WTC11 (cell line): ENCODE measurements around the gene METTL4. TPM values are rescaled to one million over a fixed set of nuclear protein-coding genes. Genes with fewer than 3 reads are reported as not detected.
"Not testable (repeated sequence)": the region's sequence is repeated elsewhere in the genome, so short reads cannot be mapped to it uniquely, and the experiment has no call there.

Source experiments
- ATAC-seq: fragments of 200-7000 bp; cut with Tn5 transposase; 2 replicates; pipeline ENCODE4 v1.10.0; 2021; ENCODE audit warnings: mild to moderate bottlenecking, moderate library complexity
- CTCF ChIA-PET: fragments of 300-600 bp; sonication (Branson Sonifier 250); formaldehyde crosslinking; loops from one replicate; lab custom pipeline; 2021; ENCODE audit warnings: antibody characterized with exemption; lab: Charles Lee
- POLR2A ChIA-PET: fragments of 350-600 bp; sonication (Branson Sonifier 250); formaldehyde crosslinking; loops from one replicate; lab custom pipeline; 2021; ENCODE audit warnings: antibody characterized with exemption; lab: Charles Lee
- DNase-seq: peaks from one replicate; pipeline ENCODE4 v3.0.0; 2021; ENCODE audit warnings: low spot score
- H3K27ac Mint-ChIP-seq: 2 replicates; pipeline ENCODE4 v1.8.0; 2021; ENCODE audit warnings: mixed read lengths
- H3K27me3 Mint-ChIP-seq: 2 replicates; pipeline ENCODE4 v1.8.0; 2021; ENCODE audit warnings: low read depth, mild to moderate bottlenecking, moderate library complexity, mixed read lengths
- H3K36me3 Mint-ChIP-seq: 2 replicates; pipeline ENCODE4 v1.8.0; 2021; ENCODE audit warnings: mixed read lengths
- H3K4me1 Mint-ChIP-seq: 2 replicates; pipeline ENCODE4 v1.8.0; 2022; ENCODE audit warnings: mixed read lengths
- H3K4me3 Mint-ChIP-seq: 2 replicates; pipeline ENCODE4 v1.8.0; 2021; ENCODE audit warnings: mild to moderate bottlenecking, moderate library complexity, mixed read lengths
- H3K9me3 Mint-ChIP-seq: 2 replicates; pipeline ENCODE4 v1.8.0; 2021; ENCODE audit warnings: mixed read lengths
- CBFB ChIP-seq: sonication (generic); formaldehyde crosslinking; IDR thresholded peaks from 2 replicates; pipeline ENCODE4 v1.8.1; 2022; ENCODE audit warnings: mild to moderate bottlenecking, low read depth, missing genetic modification reagents
- JUN ChIP-seq: sonication (generic); formaldehyde crosslinking; IDR thresholded peaks from 2 replicates; pipeline ENCODE4 v1.8.0; 2023; ENCODE audit warnings: mild to moderate bottlenecking, missing genetic modification reagents
- KAT7 ChIP-seq: sonication (generic); formaldehyde crosslinking; IDR thresholded peaks from 2 replicates; pipeline ENCODE4 v1.8.1; 2023; ENCODE audit warnings: missing genetic modification reagents, mild to moderate bottlenecking, borderline replicate concordance
- OVOL2 ChIP-seq: fragments of 250-450 bp; sonication (Bioruptor Pico); IDR thresholded peaks from 2 replicates; pipeline ENCODE4 v1.9.0; 2021; ENCODE audit warnings: mild to moderate bottlenecking, borderline replicate concordance
- RORB ChIP-seq: fragments of 250-450 bp; sonication (Bioruptor Pico); IDR thresholded peaks from 2 replicates; pipeline ENCODE4 v1.9.0; 2021; ENCODE audit warnings: mild to moderate bottlenecking
- SMAD3 ChIP-seq: sonication (generic); formaldehyde crosslinking; IDR thresholded peaks from 2 replicates; pipeline ENCODE4 v1.8.0; 2022; ENCODE audit warnings: missing genetic modification reagents, mild to moderate bottlenecking, borderline replicate concordance
- SP1 ChIP-seq: sonication (generic); formaldehyde crosslinking; conservative IDR thresholded peaks from 2 replicates; pipeline ENCODE4 v1.8.1; 2022; ENCODE audit warnings: missing genetic modification reagents
- total RNA-seq: library from RNA; stranded (reverse); gene quantifications from 3 replicates; pipeline ENCODE4 v1.2.3, GENCODE V29; 2021
- TF ChIP-seq, protein P1 (sequence below): sonication (generic); formaldehyde crosslinking; IDR thresholded peaks from 2 replicates; pipeline ENCODE4 v1.8.1; 2022; ENCODE audit warnings: low read depth, missing genetic modification reagents, borderline replicate concordance
- TF ChIP-seq, protein P2 (sequence below): sonication (generic); formaldehyde crosslinking; IDR thresholded peaks from 2 replicates; pipeline ENCODE4 v1.8.0; 2022; ENCODE audit warnings: mild to moderate bottlenecking, missing genetic modification reagents
- TF ChIP-seq, protein P3 (sequence below): sonication (generic); formaldehyde crosslinking; IDR thresholded peaks from 2 replicates; pipeline ENCODE4 v1.8.1; 2022; ENCODE audit warnings: low read depth, mild to moderate bottlenecking, moderate library complexity, missing genetic modification reagents, borderline replicate concordance
- TF ChIP-seq, protein P4 (sequence below): fragments of 250-450 bp; sonication (Bioruptor Pico); IDR thresholded peaks from 2 replicates; pipeline ENCODE4 v1.9.0; 2021; ENCODE audit warnings: mild to moderate bottlenecking
- TF ChIP-seq, protein P5 (sequence below): sonication (generic); formaldehyde crosslinking; IDR thresholded peaks from 2 replicates; pipeline ENCODE4 v1.8.1; 2022; ENCODE audit warnings: mild to moderate bottlenecking, moderate library complexity, missing genetic modification reagents

The METTL4 gene
- total RNA-seq, 1 experiment from 2014 or later: 9.8 TPM

DNA sequence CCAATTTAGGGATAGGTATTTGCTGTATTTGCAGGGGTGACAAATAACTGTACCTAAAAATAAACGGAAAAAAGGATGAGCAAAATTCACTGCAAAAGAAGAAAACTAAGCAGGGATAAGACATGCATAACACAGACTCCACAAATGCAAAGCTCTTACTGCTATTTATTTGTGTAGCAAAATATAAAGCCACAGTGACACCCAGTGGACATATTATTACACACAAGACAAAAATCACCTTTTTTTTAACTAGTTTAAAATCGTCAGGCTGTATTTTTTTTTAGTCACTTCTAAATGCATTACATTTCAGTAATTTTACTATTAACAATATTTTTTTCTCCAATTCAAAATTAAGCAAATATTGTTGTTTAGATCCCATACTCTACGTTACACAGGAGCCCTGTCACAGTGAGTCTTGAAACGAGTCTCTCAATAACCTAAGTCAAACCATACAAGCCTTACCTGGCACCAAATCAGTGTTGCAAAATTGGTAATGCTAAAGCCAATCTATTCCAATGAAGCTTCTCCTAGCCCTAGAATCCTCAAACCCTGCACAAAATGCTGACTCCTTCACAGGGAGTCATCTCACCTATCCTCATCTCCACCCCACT lies 23.7 kb downstream of the METTL4 start:
- Mint-ChIP-seq H3K9me3 (peaks cover 5% of the 10 kb centered on the region; the same call in 1 of the 2 replicates), H3K27me3 (no peaks in the 10 kb centered on the region), H3K36me3 (peaks cover 14% of the 10 kb centered on the region), H3K4me3 (no peak overlapping the region), H3K27ac (no peak overlapping the region), H3K4me1 (no peaks in the 10 kb centered on the region)
- TF ChIP-seq JUN (CRISPR knock-in tag) (no peak), CBFB (no peak)
- CTCF ChIA-PET: interaction anchor here (1.0 to 2.3 kb wide), 6 partner anchors 13 to 443 kb away, joined by 3 to 7 read pairs (median 4); no protein-coding TSS in a partner anchor
- ATAC-seq (no peak), DNase-seq (no peak)
- POLR2A ChIA-PET: no interaction called here

- peaks cover 2% of the 10 kb centered on the region; the same call in 1 of the 2 replicates for H3K36me3 Mint-ChIP-seq
- no peaks in the 10 kb centered on the region for H3K9me3 Mint-ChIP-seq
- ATAC-seq: no peak
- no peak overlapping the region for H3K27ac Mint-ChIP-seq
- peaks cover 5% of the 10 kb centered on the region for H3K4me1 Mint-ChIP-seq
- no peak for TF ChIP-seq OVOL2
- TF ChIP-seq, protein P1, sequence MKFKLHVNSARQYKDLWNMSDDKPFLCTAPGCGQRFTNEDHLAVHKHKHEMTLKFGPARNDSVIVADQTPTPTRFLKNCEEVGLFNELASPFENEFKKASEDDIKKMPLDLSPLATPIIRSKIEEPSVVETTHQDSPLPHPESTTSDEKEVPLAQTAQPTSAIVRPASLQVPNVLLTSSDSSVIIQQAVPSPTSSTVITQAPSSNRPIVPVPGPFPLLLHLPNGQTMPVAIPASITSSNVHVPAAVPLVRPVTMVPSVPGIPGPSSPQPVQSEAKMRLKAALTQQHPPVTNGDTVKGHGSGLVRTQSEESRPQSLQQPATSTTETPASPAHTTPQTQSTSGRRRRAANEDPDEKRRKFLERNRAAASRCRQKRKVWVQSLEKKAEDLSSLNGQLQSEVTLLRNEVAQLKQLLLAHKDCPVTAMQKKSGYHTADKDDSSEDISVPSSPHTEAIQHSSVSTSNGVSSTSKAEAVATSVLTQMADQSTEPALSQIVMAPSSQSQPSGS (CRISPR knock-in tag): no peak
- TF ChIP-seq, protein P2, sequence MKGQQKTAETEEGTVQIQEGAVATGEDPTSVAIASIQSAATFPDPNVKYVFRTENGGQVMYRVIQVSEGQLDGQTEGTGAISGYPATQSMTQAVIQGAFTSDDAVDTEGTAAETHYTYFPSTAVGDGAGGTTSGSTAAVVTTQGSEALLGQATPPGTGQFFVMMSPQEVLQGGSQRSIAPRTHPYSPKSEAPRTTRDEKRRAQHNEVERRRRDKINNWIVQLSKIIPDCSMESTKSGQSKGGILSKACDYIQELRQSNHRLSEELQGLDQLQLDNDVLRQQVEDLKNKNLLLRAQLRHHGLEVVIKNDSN (CRISPR knock-in tag): no peak
- TF ChIP-seq KAT7 (CRISPR knock-in tag): no peak
- TF ChIP-seq RORB (CRISPR knock-in tag): no peak
- no peak for TF ChIP-seq SP1 (CRISPR knock-in tag)
- no peak for TF ChIP-seq SMAD3
- TF ChIP-seq, protein P3, sequence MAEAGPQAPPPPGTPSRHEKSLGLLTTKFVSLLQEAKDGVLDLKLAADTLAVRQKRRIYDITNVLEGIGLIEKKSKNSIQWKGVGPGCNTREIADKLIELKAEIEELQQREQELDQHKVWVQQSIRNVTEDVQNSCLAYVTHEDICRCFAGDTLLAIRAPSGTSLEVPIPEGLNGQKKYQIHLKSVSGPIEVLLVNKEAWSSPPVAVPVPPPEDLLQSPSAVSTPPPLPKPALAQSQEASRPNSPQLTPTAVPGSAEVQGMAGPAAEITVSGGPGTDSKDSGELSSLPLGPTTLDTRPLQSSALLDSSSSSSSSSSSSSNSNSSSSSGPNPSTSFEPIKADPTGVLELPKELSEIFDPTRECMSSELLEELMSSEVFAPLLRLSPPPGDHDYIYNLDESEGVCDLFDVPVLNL: no peak
- TF ChIP-seq, protein P4, sequence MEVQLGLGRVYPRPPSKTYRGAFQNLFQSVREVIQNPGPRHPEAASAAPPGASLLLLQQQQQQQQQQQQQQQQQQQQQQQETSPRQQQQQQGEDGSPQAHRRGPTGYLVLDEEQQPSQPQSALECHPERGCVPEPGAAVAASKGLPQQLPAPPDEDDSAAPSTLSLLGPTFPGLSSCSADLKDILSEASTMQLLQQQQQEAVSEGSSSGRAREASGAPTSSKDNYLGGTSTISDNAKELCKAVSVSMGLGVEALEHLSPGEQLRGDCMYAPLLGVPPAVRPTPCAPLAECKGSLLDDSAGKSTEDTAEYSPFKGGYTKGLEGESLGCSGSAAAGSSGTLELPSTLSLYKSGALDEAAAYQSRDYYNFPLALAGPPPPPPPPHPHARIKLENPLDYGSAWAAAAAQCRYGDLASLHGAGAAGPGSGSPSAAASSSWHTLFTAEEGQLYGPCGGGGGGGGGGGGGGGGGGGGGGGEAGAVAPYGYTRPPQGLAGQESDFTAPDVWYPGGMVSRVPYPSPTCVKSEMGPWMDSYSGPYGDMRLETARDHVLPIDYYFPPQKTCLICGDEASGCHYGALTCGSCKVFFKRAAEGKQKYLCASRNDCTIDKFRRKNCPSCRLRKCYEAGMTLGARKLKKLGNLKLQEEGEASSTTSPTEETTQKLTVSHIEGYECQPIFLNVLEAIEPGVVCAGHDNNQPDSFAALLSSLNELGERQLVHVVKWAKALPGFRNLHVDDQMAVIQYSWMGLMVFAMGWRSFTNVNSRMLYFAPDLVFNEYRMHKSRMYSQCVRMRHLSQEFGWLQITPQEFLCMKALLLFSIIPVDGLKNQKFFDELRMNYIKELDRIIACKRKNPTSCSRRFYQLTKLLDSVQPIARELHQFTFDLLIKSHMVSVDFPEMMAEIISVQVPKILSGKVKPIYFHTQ (CRISPR knock-in tag): no peak
- TF ChIP-seq, protein P5, sequence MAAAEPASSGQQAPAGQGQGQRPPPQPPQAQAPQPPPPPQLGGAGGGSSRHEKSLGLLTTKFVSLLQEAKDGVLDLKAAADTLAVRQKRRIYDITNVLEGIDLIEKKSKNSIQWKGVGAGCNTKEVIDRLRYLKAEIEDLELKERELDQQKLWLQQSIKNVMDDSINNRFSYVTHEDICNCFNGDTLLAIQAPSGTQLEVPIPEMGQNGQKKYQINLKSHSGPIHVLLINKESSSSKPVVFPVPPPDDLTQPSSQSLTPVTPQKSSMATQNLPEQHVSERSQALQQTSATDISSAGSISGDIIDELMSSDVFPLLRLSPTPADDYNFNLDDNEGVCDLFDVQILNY: no peak
- TF ChIP-seq, all 79 proteins: peak for 0
- ChIA-PET CTCF (no interaction called here), POLR2A (no interaction called here)
- DNase-seq: no peak
- Mint-ChIP-seq H3K4me3 (no peak overlapping the region), H3K27me3 (no peaks in the 10 kb centered on the region)
These were observed 26.1 kb downstream of the METTL4 start for GRCh38 chr18:2545155-2545554.

DNA sequence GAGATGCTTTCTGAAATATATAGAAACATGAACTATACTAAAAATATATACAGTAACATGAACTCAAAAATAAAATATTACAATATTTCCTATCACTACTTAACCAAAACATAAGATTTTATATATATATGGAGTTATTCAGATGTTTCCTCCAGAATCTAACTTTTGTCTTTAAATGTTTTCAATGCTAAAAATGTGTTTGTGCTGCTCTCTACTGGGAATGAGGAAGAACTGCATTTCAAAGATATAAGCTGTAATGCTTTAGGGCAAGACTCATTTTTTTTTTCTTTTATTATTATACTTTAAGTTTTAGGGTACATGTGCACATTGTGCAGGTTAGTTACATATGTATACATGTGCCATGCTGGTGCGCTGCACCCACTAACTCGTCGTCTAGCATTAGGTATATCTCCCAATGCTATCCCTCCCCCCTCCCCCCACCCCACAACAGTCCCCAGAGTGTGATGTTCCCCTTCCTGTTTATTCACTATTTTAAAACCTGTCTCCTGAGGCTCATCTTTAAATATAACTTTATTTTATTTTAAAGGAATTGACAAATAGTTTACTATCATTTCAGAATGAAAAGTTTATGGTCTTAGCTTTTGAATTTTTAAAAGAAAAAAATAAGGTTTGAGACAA lies 29.3 kb downstream of the METTL4 start:
- CTCF ChIA-PET: interaction anchor here (0.5 to 2.2 kb wide), 29 partner anchors 9 to 1543 kb away, joined by 3 to 18 read pairs (median 3); no protein-coding TSS in a partner anchor
- not testable (repeated sequence) for H3K27ac Mint-ChIP-seq

More for the DNA sequence above, 29.3 kb downstream of the METTL4 start:
- H3K9me3 Mint-ChIP-seq, H3K4me1 Mint-ChIP-seq, ATAC-seq, DNase-seq, POLR2A ChIA-PET, H3K27me3 Mint-ChIP-seq, H3K4me3 Mint-ChIP-seq, H3K36me3 Mint-ChIP-seq: not testable (repeated sequence)
